ENCODE data around the gene ANK2. TPM values are rescaled to one million over a fixed set of nuclear protein-coding genes. Genes with fewer than 3 reads are reported as not detected.

The ANK2 gene
- total RNA-seq, 2 experiments from 2014 or later: 1.7 to 3.2 TPM

GRCh38 chr4:113312529-113312928 is 263.1 kb downstream of the ANK2 start:
- H3K4me1 Mint-ChIP-seq (ENCODE audit: low read depth): peaks cover 9% of the 10 kb centered on the region
- no peak overlapping the region for H3K27ac Mint-ChIP-seq
- DNase-seq (no peak), ATAC-seq (no peak)
- CTCF ChIA-PET: no interaction called here
- TF ChIP-seq, protein P1, sequence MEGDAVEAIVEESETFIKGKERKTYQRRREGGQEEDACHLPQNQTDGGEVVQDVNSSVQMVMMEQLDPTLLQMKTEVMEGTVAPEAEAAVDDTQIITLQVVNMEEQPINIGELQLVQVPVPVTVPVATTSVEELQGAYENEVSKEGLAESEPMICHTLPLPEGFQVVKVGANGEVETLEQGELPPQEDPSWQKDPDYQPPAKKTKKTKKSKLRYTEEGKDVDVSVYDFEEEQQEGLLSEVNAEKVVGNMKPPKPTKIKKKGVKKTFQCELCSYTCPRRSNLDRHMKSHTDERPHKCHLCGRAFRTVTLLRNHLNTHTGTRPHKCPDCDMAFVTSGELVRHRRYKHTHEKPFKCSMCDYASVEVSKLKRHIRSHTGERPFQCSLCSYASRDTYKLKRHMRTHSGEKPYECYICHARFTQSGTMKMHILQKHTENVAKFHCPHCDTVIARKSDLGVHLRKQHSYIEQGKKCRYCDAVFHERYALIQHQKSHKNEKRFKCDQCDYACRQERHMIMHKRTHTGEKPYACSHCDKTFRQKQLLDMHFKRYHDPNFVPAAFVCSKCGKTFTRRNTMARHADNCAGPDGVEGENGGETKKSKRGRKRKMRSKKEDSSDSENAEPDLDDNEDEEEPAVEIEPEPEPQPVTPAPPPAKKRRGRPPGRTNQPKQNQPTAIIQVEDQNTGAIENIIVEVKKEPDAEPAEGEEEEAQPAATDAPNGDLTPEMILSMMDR (IDR thresholded peaks at IDR 0.05): no peak
- no peaks in the 10 kb centered on the region for H3K9me3 Mint-ChIP-seq
- H3K27me3 Mint-ChIP-seq: peaks cover 2% of the 10 kb centered on the region
- POLR2A ChIA-PET: no interaction called here
- H3K4me3 Mint-ChIP-seq: no peak overlapping the region
- intact Hi-C loops (cut with micrococcal nuclease): no loop called here
- H3K36me3 Mint-ChIP-seq (ENCODE audit: low read depth): no peaks in the 10 kb centered on the region

GRCh38 chr4:113314426-113314825 is 265.0 kb downstream of the ANK2 start:
- Mint-ChIP-seq H3K9me3 (no peaks in the 10 kb centered on the region), H3K27ac (no peak overlapping the region), H3K36me3 (ENCODE audit: low read depth) (no peaks in the 10 kb centered on the region), H3K4me1 (ENCODE audit: low read depth) (peaks cover 11% of the 10 kb centered on the region), H3K4me3 (no peak overlapping the region), H3K27me3 (peaks cover 2% of the 10 kb centered on the region)
- DNase-seq: no peak
- intact Hi-C loops (cut with micrococcal nuclease): no loop called here
- ChIA-PET CTCF (no interaction called here), POLR2A (no interaction called here)
- ATAC-seq: no peak
- TF ChIP-seq, protein P1 (IDR thresholded peaks at IDR 0.05): no peak

DNA sequence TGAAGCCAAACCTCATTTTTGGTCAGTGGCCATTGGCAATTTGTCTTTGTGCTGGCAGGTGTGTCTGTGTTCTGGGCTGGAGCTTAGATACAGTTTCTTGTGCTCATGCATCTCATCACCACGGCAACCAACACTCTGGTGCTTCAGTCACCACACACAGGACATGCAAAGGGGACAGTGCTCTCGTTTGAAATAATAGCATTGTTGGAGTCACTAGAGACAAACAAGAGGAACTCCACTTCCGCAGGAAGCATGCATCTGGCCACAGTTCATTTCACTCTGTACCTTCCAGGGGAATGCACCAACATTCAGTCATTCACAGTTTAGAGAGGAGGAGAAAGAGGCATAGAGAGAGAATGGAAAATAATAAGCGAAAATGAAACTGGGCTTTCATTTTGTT is 267.4 kb downstream of the ANK2 start:
- CTCF ChIA-PET: no interaction called here
- TF ChIP-seq, protein P1 (IDR thresholded peaks at IDR 0.05): no peak
- ATAC-seq: peak; percentile 94
- H3K4me3 Mint-ChIP-seq: no peak overlapping the region
- H3K4me1 Mint-ChIP-seq (ENCODE audit: low read depth): peaks cover 11% of the 10 kb centered on the region
- DNase-seq: peak; percentile 51
- intact Hi-C loops (cut with micrococcal nuclease): no loop called here
- POLR2A ChIA-PET: no interaction called here
- no peaks in the 10 kb centered on the region for H3K36me3 Mint-ChIP-seq (ENCODE audit: low read depth)
- H3K27me3 Mint-ChIP-seq: peaks cover 2% of the 10 kb centered on the region
- no peak overlapping the region for H3K27ac Mint-ChIP-seq
- H3K9me3 Mint-ChIP-seq: no peaks in the 10 kb centered on the region

- no peak overlapping the region for H3K4me3 Mint-ChIP-seq
- peaks cover under 1% of the 10 kb centered on the region for H3K27me3 Mint-ChIP-seq
- no peak overlapping the region for H3K27ac Mint-ChIP-seq
- peaks cover 11% of the 10 kb centered on the region for H3K4me1 Mint-ChIP-seq (ENCODE audit: low read depth)
- no peaks in the 10 kb centered on the region for H3K9me3 Mint-ChIP-seq
- H3K36me3 Mint-ChIP-seq (ENCODE audit: low read depth): no peaks in the 10 kb centered on the region
- no peak for ATAC-seq
- no peak for DNase-seq
- ChIA-PET CTCF (interaction anchor here (1.5 kb wide), 1 partner anchor 13 kb away, joined by 4 read pairs; no protein-coding TSS in a partner anchor), POLR2A (no interaction called here)
- TF ChIP-seq, protein P1 (IDR thresholded peaks at IDR 0.05): no peak
- intact Hi-C loops (cut with micrococcal nuclease): no loop called here
Observed at GRCh38 chr4:113317523-113317922, 268.1 kb downstream of the ANK2 start.

DNA sequence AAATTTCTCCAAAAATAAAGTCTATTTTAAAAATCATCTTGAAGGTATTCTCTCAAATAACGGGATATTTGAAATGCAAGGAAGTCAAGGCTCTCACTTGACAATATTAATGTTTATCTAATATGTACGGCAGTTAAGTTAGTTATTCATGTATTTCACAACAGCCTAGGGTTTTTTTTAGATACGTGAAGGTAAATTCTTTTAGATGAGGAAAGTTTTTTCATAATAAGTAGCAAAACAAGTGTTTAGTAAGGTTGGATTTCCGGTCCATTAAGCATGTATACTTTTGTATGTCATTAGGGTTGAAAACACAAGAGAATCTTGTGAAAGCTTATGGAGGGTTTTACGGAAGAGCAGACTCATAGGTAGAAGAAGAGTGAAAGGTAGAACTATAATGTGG is 273.3 kb downstream of the ANK2 start:
- Mint-ChIP-seq H3K4me3 (no peak overlapping the region), H3K4me1 (ENCODE audit: low read depth) (no peaks in the 10 kb centered on the region), H3K27ac (no peak overlapping the region), H3K36me3 (ENCODE audit: low read depth) (no peaks in the 10 kb centered on the region), H3K27me3 (peaks cover 5% of the 10 kb centered on the region), H3K9me3 (no peaks in the 10 kb centered on the region)
- intact Hi-C loops (cut with micrococcal nuclease): no loop called here
- CTCF ChIA-PET: no interaction called here
- TF ChIP-seq, protein P1 (IDR thresholded peaks at IDR 0.05): no peak
- POLR2A ChIA-PET: no interaction called here
- DNase-seq (no peak), ATAC-seq (no peak)

All from activated CD8-positive, alpha-beta T cell treated with anti-CD3 and anti-CD28 coated beads for 36 hours (primary cell).